ENCODE measurements around the gene BOK.
"Not testable (repeated sequence)": the region's sequence is repeated elsewhere in the genome, so short reads cannot be mapped to it uniquely, and the experiment has no call there.

DNA sequence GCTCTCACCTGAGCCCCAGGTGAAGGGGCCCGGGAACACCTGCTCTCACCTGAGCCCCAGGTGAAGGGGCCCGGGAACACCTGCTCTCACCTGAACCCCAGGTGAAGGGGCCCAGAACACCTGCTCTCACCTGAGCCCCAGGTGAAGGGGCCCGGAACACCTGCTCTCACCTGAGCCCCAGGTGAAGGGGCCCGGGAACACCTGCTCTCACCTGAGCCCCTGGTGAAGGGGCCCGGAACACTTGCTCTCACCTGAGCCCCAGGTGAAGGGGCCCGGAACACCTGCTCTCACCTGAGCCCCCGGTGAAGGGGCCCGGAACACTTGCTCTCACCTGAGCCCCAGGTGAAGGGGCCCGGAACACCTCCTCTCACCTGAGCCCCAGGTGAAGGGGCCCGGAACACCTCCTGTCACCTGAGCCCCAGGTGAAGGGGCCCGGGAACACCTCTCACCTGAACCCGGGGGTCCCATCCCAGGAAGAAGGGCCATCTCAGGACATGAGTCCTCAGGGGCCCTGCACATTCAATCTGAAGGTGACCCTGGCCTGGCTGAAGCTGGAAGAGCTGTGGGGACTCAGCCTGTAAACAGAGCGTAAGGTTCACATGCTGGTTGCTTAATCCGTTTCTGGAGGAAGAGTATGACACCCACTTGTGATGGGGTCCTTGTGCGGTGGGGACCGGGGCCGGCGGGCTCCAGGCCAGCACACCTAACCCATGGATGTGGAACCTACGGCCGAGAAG lies 14.5 kb downstream of the BOK start:
- not testable (repeated sequence) for TF ChIP-seq POLR2AphosphoS5, POLR2A (IDR thresholded peaks at IDR 0.05)
